GM20000 (cell line): ENCODE data around the gene PEX6.

Source experiments
- DNase-seq: peaks from one replicate; pipeline ENCODE4 v3.0.0; 2012; ENCODE audit warnings: low spot score
- TF ChIP-seq, protein P1 (sequence below): IDR thresholded peaks from 2 replicates; pipeline ENCODE4 v1.5.1; 2012; ENCODE audit warnings: mild to moderate bottlenecking, control low read depth; ENCODE audit errors: extremely low read depth, missing control alignments

PEX6 gene

DNA sequence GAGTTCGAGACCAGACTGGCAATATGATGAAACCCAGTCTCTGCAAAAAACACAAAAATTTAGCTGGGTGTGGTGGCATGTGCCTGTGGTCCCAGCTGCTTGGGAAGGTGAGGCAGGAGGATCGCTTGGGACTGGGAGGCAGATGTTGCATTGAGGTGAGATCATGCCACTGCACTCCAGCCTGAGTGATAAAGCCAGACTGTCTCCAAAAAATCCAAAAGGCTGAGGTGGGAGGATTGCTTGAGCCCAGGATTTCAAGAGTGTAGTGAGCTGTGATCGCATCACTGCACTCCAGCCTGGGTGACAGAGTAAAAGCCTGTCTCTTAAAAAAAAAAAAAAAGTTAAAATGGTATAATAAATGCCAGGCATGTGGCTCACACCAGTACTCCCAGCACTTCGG, 64.4 kb downstream of the PEX6 start:
- TF ChIP-seq, protein P1, sequence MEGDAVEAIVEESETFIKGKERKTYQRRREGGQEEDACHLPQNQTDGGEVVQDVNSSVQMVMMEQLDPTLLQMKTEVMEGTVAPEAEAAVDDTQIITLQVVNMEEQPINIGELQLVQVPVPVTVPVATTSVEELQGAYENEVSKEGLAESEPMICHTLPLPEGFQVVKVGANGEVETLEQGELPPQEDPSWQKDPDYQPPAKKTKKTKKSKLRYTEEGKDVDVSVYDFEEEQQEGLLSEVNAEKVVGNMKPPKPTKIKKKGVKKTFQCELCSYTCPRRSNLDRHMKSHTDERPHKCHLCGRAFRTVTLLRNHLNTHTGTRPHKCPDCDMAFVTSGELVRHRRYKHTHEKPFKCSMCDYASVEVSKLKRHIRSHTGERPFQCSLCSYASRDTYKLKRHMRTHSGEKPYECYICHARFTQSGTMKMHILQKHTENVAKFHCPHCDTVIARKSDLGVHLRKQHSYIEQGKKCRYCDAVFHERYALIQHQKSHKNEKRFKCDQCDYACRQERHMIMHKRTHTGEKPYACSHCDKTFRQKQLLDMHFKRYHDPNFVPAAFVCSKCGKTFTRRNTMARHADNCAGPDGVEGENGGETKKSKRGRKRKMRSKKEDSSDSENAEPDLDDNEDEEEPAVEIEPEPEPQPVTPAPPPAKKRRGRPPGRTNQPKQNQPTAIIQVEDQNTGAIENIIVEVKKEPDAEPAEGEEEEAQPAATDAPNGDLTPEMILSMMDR = no peak
- no peak for DNase-seq
